Neural cell (in vitro differentiated cells): Measurements from ENCODE around the gene PRKAR1B.

ENCODE experiments used
- EP300 ChIP-seq: fragments of 450-650 bp; conservative IDR thresholded peaks from 2 replicates; pipeline ENCODE4 v1.6.1; 2014; ENCODE audit warnings: antibody characterized with exemption, mild to moderate bottlenecking, moderate library complexity; ENCODE audit not compliant: poor library complexity, severe bottlenecking
- EZH2 ChIP-seq: fragments of 200-600, 300-800 bp; shearing (Covaris generic), sonication (generic); IDR thresholded peaks from 2 replicates; pipeline ENCODE4 v1.6.1; 2014; ENCODE audit warnings: antibody characterized with exemption, low read length, borderline replicate concordance, mild to moderate bottlenecking; ENCODE audit not compliant: insufficient read depth, poor library complexity, severe bottlenecking
- POLR2AphosphoS5 ChIP-seq: IDR thresholded peaks from 2 replicates; pipeline ENCODE4 v1.6.1; 2012
- SMC3 ChIP-seq: fragments of 450-650 bp; conservative IDR thresholded peaks from 2 replicates; pipeline ENCODE4 v1.6.1; 2014; ENCODE audit warnings: antibody characterized with exemption, mild to moderate bottlenecking, moderate library complexity; ENCODE audit not compliant: poor library complexity
- TAF1 ChIP-seq: IDR thresholded peaks from 2 replicates; pipeline ENCODE4 v1.6.1; 2012; ENCODE audit warnings: low read depth
- TF ChIP-seq, protein P1 (sequence below): fragments of 450-650 bp; IDR thresholded peaks from 2 replicates; pipeline ENCODE4 v1.5.1; 2014; ENCODE audit warnings: antibody characterized with exemption, mild to moderate bottlenecking, moderate library complexity; ENCODE audit not compliant: poor library complexity, severe bottlenecking

DNA sequence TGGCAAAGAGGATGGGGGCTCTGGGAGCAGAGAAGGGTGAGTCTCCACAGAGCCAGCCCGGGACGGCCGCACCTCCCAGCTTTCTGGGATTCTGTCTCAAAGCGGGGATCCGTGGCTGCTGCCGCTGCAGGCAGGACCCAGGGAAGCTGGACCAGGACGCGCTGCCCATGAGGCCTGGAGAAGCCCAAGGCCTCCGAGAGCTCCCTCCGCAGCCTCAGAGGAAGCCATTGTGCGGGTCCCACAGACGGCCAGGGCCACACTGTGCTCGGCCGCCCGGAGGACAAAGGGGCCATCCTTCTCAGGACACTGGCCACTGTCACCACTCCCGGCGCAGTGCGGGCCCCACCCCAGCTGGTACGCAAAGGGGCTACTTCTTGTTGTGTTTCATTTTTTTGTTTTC is 128.2 kb downstream of the PRKAR1B start:
- TF ChIP-seq, protein P1, sequence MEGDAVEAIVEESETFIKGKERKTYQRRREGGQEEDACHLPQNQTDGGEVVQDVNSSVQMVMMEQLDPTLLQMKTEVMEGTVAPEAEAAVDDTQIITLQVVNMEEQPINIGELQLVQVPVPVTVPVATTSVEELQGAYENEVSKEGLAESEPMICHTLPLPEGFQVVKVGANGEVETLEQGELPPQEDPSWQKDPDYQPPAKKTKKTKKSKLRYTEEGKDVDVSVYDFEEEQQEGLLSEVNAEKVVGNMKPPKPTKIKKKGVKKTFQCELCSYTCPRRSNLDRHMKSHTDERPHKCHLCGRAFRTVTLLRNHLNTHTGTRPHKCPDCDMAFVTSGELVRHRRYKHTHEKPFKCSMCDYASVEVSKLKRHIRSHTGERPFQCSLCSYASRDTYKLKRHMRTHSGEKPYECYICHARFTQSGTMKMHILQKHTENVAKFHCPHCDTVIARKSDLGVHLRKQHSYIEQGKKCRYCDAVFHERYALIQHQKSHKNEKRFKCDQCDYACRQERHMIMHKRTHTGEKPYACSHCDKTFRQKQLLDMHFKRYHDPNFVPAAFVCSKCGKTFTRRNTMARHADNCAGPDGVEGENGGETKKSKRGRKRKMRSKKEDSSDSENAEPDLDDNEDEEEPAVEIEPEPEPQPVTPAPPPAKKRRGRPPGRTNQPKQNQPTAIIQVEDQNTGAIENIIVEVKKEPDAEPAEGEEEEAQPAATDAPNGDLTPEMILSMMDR, result no peak
- no peak for TF ChIP-seq POLR2AphosphoS5
- TF ChIP-seq SMC3, result no peak
- TF ChIP-seq TAF1, result no peak
- no peak for TF ChIP-seq EZH2
- no peak for TF ChIP-seq EP300
